GM19328 (cell line): ENCODE data around the gene MYOCOS.
"Not testable (repeated sequence)": the region's sequence is repeated elsewhere in the genome, so short reads cannot be mapped to it uniquely, and the experiment has no call there.

Source experiments
- ATAC-seq: cut with Tn5 transposase; IDR thresholded peaks from one replicate; pipeline ENCODE4 v1.9.1; 2021; ENCODE audit warnings: mild to moderate bottlenecking, moderate library complexity; ENCODE audit not compliant: unreplicated experiment

MYOCOS gene

DNA sequence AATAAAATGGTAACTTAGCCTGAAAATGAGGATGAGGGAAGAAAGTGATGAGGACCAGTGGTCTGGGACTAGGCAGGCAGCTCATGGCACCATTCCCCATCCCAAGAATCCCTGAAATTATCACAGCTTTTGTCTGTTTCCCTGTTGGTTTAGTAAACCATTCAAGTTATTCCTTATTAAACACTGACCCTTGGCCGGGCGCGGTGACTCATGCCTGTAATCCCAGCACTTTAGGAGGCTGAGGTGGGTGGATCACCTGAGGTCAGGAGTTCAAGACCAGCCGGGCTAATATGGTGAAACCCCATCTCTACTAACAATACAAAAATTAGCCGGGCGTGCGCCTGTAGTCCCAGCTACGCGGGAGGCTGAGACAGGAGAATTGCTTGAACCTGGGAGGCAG lies 34.2 kb downstream of the MYOCOS start:
- ATAC-seq, result not testable (repeated sequence)

- ATAC-seq, result no peak
Observed at GRCh38 chr1:171661076-171661650, 39.1 kb downstream of the MYOCOS start.

DNA sequence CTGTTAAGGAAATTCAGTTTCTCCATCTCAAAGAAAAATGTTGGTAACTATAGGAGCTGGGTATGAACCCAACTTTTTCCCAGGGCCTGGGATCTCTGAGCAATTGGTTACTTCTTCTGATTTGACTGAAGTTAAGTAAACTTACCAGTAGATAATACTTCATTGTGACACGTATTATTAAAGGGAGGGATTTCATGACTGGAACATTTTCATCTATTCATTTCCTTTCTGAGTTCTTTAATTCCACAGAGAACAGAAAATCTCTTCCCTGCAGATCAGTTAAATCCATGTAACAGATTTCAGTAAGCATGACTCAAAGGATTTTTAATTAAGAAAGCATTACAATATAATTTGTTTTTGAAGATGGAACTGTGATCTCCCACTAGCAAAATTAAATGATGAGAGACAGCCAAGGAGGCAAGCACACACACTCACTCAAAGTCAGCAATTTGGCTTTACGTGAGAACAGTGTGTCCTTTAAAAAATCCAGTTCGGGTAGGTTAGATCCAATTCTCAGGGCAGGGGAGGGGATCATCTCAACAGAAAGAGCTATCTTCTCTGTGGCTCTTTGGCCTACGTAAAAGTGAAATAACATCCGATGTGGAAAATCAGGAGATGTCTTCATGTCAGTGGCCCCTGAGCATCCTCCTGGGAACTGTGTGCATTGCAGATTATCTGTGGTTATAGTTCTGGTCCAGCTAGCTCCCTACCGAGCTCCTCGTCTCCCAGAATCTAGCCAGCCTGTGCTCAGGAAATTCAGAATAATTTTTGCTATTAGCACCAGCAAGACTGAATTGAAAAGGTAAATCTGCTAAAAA lies 41.2 kb downstream of the MYOCOS start:
- no peak for ATAC-seq

GRCh38 chr1:171663854-171664575 lies 42.0 kb downstream of the MYOCOS start:
- ATAC-seq, result no peak

- no peak for ATAC-seq
Observed at GRCh38 chr1:171664976-171665375, 42.9 kb downstream of the MYOCOS start.

- ATAC-seq, result no peak
Observed at GRCh38 chr1:171666114-171666769, 44.2 kb downstream of the MYOCOS start.

DNA sequence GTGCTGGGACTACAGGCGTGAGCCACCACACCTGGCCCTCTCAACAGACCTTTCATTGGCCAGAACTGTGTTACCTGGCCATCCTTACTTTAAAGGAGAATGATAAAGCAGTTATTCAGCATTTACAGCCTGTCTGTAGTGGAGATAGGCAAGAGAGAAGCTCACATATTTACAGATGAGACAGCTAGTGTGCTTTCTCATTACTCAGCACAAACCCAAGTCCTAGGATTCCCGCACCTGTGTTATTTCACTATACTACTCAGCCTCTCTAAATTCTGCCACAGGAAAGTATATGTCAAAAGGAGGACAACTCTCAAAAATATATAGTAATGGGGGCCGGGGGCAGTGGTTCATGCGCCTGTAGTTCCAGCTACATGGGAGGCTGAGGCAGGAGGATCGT lies 46.3 kb downstream of the MYOCOS start:
- no peak for ATAC-seq

DNA sequence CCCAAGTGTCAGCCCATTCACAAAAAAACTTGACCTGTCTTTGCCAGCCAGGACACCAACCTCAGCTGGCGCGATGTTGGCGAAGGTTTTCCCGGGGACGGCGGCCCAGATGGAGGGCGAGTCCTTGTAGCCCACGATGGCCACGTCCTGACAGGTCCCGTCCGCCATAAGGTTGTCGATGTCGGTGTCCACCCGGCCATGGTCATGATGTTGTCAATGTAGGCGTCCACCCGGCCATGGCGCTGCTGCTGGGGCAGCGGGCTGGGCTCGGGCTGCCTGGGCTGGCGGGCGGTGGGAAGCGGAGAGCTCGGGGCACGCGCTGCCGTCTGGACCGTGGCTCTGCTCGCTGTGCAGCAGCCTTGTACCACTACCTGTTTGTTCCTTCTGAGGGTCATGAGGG lies 48.7 kb downstream of the MYOCOS start:
- ATAC-seq, result no peak

DNA sequence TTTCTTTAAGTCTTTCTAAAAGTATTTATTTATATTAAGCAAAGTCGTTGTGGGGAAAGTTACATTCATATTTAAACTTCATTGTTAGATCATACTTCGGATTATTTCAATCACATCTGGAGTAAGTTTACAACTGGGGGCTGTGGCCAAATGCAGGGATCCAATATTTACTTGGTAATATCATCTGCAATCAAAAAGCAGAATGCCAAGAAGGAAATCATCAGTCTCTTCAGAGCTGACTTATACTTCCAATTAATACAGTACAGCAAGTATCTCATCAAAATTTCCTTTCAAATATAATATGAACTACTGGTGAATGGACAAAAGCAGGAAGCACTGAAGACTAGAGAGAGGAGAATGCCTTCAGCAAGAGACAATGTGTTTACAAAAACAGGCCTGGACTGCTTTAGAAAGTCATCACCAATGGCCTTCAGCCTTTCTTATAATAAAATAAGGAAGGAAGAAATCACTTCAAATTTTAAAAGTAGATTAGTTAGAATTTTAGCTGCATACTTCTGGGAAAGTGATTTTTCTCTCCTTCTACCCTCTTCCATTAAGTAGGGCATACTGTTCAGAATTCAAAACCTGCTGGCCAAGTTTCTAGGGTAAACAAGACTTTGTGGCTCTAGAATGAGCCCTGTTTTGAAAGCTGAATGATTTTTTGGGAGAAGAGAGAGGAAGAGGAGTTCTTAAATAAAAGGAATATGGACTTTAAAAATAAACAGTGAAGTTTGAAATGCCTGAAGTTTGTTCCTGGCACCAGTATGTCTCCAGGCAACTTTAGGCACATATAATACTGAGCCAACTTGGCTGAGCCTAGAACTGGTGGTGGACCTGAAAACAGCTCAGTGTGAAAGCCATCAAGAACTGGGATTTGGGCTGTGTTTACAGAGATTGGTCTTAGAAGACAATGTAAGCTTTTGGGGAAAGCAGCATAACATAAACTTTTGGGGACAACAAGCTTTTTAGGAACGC lies 52.7 kb downstream of the MYOCOS start:
- no peak for ATAC-seq
